PC-9 (cell line): ENCODE results near the gene SLC12A1. TPM values are rescaled to one million over a fixed set of nuclear protein-coding genes. Genes with fewer than 3 reads are reported as not detected.

Source experiments
- BruUV-seq: library from RNA; stranded (reverse); fragments of 400-500 nt; replicated peaks from 2 replicates; lab custom pipeline; 2021; lab: Mats Ljungman, UMichigan
- CTCF ChIA-PET: fragments of 300-600 bp; sonication (Branson Sonifier 250); formaldehyde crosslinking; loops from one replicate; lab custom pipeline; 2022; ENCODE audit warnings: antibody characterized with exemption; lab: Charles Lee
- POLR2A ChIA-PET: fragments of 300-600 bp; sonication (Branson Sonifier 250); formaldehyde crosslinking; loops from one replicate; lab custom pipeline; 2022; ENCODE audit warnings: antibody characterized with exemption; ENCODE audit not compliant: unreplicated experiment; lab: Charles Lee
- DNase-seq, 2 experiments: peaks; one replicate each; pipeline versions ENCODE4 v3.0.0 to v3.0.0-alpha.2; 2015 to 2022; ENCODE audit warnings: mixed read lengths in 1 of 2
- H2AFZ ChIP-seq: fragments of 200-600 bp; sonication (generic); 2 replicates; pipeline ENCODE4 v1.8.1; 2017; ENCODE audit warnings: antibody characterized with exemption
- H3F3A ChIP-seq: fragments of 200-600 bp; sonication (generic); 2 replicates; pipeline ENCODE4 v1.8.1; 2017; ENCODE audit warnings: antibody characterized with exemption, mild to moderate bottlenecking, low read depth; ENCODE audit not compliant: insufficient read depth
- H3K27ac ChIP-seq: fragments of 200-600 bp; sonication (generic); 2 replicates; pipeline ENCODE4 v1.6.1; 2016; ENCODE audit warnings: mixed run types
- H3K27me3 ChIP-seq: fragments of 200-600 bp; sonication (generic); 2 replicates; pipeline ENCODE4 v1.6.1; 2016; ENCODE audit warnings: low read depth, mixed run types; ENCODE audit not compliant: insufficient read depth
- H3K36me3 ChIP-seq: fragments of 200-600 bp; sonication (generic); 2 replicates; pipeline ENCODE4 v1.6.1; 2016; ENCODE audit warnings: low read depth, mixed run types
- H3K4me1 ChIP-seq: fragments of 200-600 bp; sonication (generic); replicated peaks from 2 replicates; pipeline ENCODE4 v1.6.1; 2016; ENCODE audit warnings: mixed run types; ENCODE audit not compliant: insufficient read depth
- H3K4me2 ChIP-seq: fragments of 200-600 bp; sonication (generic); 2 replicates; pipeline ENCODE4 v1.6.1; 2017; ENCODE audit warnings: mixed run types
- H3K4me3 ChIP-seq: fragments of 200-600 bp; sonication (generic); 2 replicates; pipeline ENCODE4 v1.6.1; 2016; ENCODE audit warnings: mixed run types
- H3K79me2 ChIP-seq: fragments of 200-600 bp; sonication (generic); 2 replicates; pipeline ENCODE4 v1.6.1; 2017; ENCODE audit warnings: low read depth, mixed run types
- H3K9me2 ChIP-seq: fragments of 200-600 bp; sonication (generic); 2 replicates; pipeline ENCODE4 v1.8.1; 2017; ENCODE audit warnings: mild to moderate bottlenecking; ENCODE audit not compliant: insufficient read depth
- H3K9me3 ChIP-seq: fragments of 200-600 bp; sonication (generic); 2 replicates; pipeline ENCODE4 v1.8.1; 2016; ENCODE audit warnings: low read depth; ENCODE audit not compliant: insufficient read depth
- H4K20me1 ChIP-seq: fragments of 200-600 bp; sonication (generic); 2 replicates; pipeline ENCODE4 v1.8.1; 2017; ENCODE audit not compliant: insufficient read depth
- CTCF ChIP-seq: fragments of 200-600 bp; sonication (generic); conservative IDR thresholded peaks from 2 replicates; pipeline ENCODE4 v1.6.1; 2017; ENCODE audit warnings: mixed run types, antibody characterized with exemption, mild to moderate bottlenecking, moderate library complexity
- EZH2 ChIP-seq: fragments of 200-600 bp; sonication (generic); IDR thresholded peaks from 2 replicates; pipeline ENCODE4 v1.8.0; 2017; ENCODE audit warnings: antibody characterized with exemption, low read depth
- intact Hi-C: fragments of 100-400 bp; cut with micrococcal nuclease; formaldehyde crosslinking; loops from one replicate; pipeline ENCODE4 v1.10.0; 2022; ENCODE audit not compliant: unreplicated experiment
- total RNA-seq: library from RNA; stranded (reverse); gene quantifications from 2 replicates; pipeline ENCODE4 v1.2.3, GENCODE V29; 2021

Gene SLC12A1
- total RNA-seq, 1 experiment from 2014 or later, result not detected

- H4K20me1 ChIP-seq, result no peaks in the 10 kb centered on the region
- 0 out of 2 replicates have a peak, but pooled peaks cover 9% of the 10 kb centered on the region for H3K27me3 ChIP-seq
- BruUV-seq, result no TSS peak
- H3F3A ChIP-seq, result no peaks in the 10 kb centered on the region
- DNase-seq, result no peak
- no peak overlapping the region for H3K4me2 ChIP-seq
- H3K36me3 ChIP-seq, result no peaks in the 10 kb centered on the region
- TF ChIP-seq CTCF (no peak), EZH2 (no peak)
- ChIA-PET CTCF (no interaction called here), POLR2A (no interaction called here)
- no peak overlapping the region for H2AFZ ChIP-seq
- H3K4me3 ChIP-seq, result no peak overlapping the region
- intact Hi-C loops, result no loop called here
- no peaks in the 10 kb centered on the region for H3K9me2 ChIP-seq
- H3K9me3 ChIP-seq, result no peaks in the 10 kb centered on the region
- no peak overlapping the region for H3K27ac ChIP-seq
- H3K4me1 ChIP-seq, result no peaks in the 10 kb centered on the region
- no peaks in the 10 kb centered on the region for H3K79me2 ChIP-seq
These were observed 72.6 kb downstream of the SLC12A1 start for GRCh38 chr15:48278666-48279065.

DNA sequence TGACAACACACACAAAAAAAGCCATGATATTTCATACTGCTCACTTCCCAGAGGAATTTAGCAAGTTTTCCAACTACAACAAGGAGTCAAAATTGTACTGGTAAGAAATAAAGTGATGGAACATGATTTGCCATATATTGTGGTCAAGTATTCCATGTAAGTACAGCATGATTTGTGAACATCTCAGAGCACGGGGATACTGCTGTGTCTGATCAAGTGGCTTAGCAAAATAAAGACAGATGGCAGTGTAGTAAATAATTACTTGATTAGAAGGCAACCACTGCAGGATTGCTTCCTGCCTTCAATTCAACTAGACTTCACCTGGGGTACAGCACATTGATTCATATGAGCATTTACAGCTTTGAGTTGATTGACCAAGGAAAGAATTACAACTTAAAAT, 73.5 kb downstream of the SLC12A1 start:
- intact Hi-C loops, result no loop called here
- H3K9me2 ChIP-seq, result no peaks in the 10 kb centered on the region
- H3F3A ChIP-seq, result no peaks in the 10 kb centered on the region
- H4K20me1 ChIP-seq, result no peaks in the 10 kb centered on the region
- H3K36me3 ChIP-seq, result no peaks in the 10 kb centered on the region
- no peak overlapping the region for H2AFZ ChIP-seq
- H3K79me2 ChIP-seq, result no peaks in the 10 kb centered on the region
- CTCF ChIA-PET, result no interaction called here
- 0 out of 2 replicates have a peak, but pooled peaks cover 9% of the 10 kb centered on the region for H3K27me3 ChIP-seq
- no peak for DNase-seq
- no peaks in the 10 kb centered on the region for H3K9me3 ChIP-seq
- TF ChIP-seq CTCF (no peak), EZH2 (no peak)
- H3K4me2 ChIP-seq, result no peak overlapping the region
- BruUV-seq, result no TSS peak
- no peak overlapping the region for H3K4me3 ChIP-seq
- POLR2A ChIA-PET, result no interaction called here
- no peaks in the 10 kb centered on the region for H3K4me1 ChIP-seq
- H3K27ac ChIP-seq, result no peak overlapping the region

DNA sequence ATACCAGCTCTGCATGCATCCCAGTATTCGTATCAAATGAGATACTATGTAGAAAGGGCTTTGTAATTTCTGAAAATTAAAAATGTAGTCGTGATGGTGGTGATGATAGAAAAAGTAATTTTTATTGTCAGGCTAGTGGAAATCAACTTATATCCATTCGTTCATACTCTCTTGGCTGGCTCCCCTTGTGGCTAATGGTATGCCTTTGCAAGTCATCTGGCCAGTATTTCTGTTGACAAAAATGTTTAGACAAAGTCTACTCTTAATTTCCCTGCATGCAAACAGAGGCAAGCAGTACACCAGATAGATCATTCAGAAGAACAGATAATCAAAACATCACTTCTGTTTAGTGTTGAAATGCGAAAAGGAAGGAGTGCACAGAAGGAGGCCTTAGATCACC, 75.6 kb downstream of the SLC12A1 start:
- ChIA-PET CTCF (no interaction called here), POLR2A (no interaction called here)
- no peak for DNase-seq
- H3F3A ChIP-seq, result no peaks in the 10 kb centered on the region
- H3K27me3 ChIP-seq, result 0 out of 2 replicates have a peak, but pooled peaks cover 3% of the 10 kb centered on the region
- no peaks in the 10 kb centered on the region for H3K4me1 ChIP-seq
- no peak overlapping the region for H3K4me2 ChIP-seq
- BruUV-seq, result no TSS peak
- H3K79me2 ChIP-seq, result no peaks in the 10 kb centered on the region
- no peak for TF ChIP-seq CTCF
- TF ChIP-seq EZH2, result no peak
- H3K36me3 ChIP-seq, result no peaks in the 10 kb centered on the region
- intact Hi-C loops, result no loop called here
- no peaks in the 10 kb centered on the region for H3K9me2 ChIP-seq
- H3K27ac ChIP-seq, result no peak overlapping the region
- H4K20me1 ChIP-seq, result no peaks in the 10 kb centered on the region
- H3K4me3 ChIP-seq, result no peak overlapping the region
- no peaks in the 10 kb centered on the region for H3K9me3 ChIP-seq
- H2AFZ ChIP-seq, result no peak overlapping the region
